Natural killer cell treated with Interleukin-12 subunit alpha and Interleukin-12 subunit beta and Interleukin-15 and Interleukin-18, amount 100 ng/mL, for 72 hours (primary cell): ENCODE measurements around the gene C1orf21. TPM values are rescaled to one million over a fixed set of nuclear protein-coding genes. Genes with fewer than 3 reads are reported as not detected.

Source experiments
- ATAC-seq, 2 donors: fragments of 150-1000 bp; cut with Tn5 transposase in 1 of 2; sonication (Bioruptor Pico), chemical (Tn5 transposase) in 1 of 2; 2 replicates each; pipeline ENCODE4 v1.10.0; 2021
- DNase-seq: peaks from one replicate; pipeline ENCODE4 v3.0.0; 2022; ENCODE audit warnings: low spot score
- H3K27ac Mint-ChIP-seq, 2 donors: 1 replicate in 1 of 2; 2 replicates in 1 of 2; pipeline ENCODE4 v1.8.0; 2022; ENCODE audit warnings: mixed read lengths in 2 of 2, mild to moderate bottlenecking in 1 of 2, moderate library complexity in 1 of 2
- H3K27me3 Mint-ChIP-seq, 2 donors: 1 replicate in 1 of 2; 2 replicates in 1 of 2; pipeline ENCODE4 v1.8.0; 2022; ENCODE audit warnings: mixed read lengths in 2 of 2
- H3K36me3 Mint-ChIP-seq: one replicate; pipeline ENCODE4 v1.8.0; 2022; ENCODE audit warnings: mixed read lengths
- H3K4me1 Mint-ChIP-seq, 2 donors: 1 replicate in 1 of 2; 2 replicates in 1 of 2; pipeline ENCODE4 v1.8.0; 2022; ENCODE audit warnings: low read depth in 2 of 2, mixed read lengths in 2 of 2, mild to moderate bottlenecking in 1 of 2
- H3K4me3 Mint-ChIP-seq: one replicate; pipeline ENCODE4 v1.8.0; 2022; ENCODE audit warnings: mixed read lengths
- H3K9me3 Mint-ChIP-seq: 2 replicates; pipeline ENCODE4 v1.8.0; 2022; ENCODE audit warnings: mixed read lengths
- total RNA-seq, 2 donors: library from RNA; stranded (reverse); gene quantifications; one replicate each; pipeline ENCODE4 v1.2.3, GENCODE V29; 2022

C1orf21 gene
- total RNA-seq, 2 donors from 2014 or later: 18.0 to 28.3 TPM

DNA sequence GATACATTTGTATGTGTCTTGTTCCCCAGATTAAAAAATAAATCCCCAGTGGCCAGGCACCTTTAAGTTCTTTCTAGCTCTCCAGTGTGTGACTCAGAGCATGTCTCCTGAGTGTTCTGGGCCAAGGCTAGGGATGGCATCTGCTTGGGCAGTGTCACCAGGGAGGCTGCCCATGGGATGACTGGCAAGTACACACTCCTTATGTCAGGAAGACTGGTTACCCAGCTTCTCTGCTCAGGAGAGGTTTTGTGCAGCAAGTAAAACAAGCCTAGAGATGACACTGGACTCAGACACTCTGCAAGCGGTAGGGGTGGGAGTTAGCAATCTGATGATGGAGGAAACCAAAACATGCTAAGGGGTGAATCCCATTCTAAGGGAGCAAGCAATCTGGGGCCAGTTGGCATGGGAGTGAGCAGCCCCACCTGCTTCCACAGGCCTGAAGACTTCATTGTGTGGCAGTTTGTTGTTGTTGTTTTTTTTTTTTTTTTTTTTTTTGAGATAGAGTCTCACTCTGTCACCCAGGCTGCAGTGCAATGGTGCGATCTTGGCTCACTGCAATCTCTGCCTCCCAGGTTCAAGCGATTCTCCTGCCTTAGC lies 230.7 kb downstream of the C1orf21 start:
- DNase-seq (no peak), ATAC-seq (no peak)
- H3K36me3 Mint-ChIP-seq: peaks cover 7% of the 10 kb centered on the region
- no peak overlapping the region for H3K27ac Mint-ChIP-seq
- H3K27me3 Mint-ChIP-seq: no peaks in the 10 kb centered on the region
- no peaks in the 10 kb centered on the region for H3K9me3 Mint-ChIP-seq
- no peak overlapping the region for H3K4me3 Mint-ChIP-seq
- H3K4me1 Mint-ChIP-seq: peaks cover 12 to 13% of the 10 kb centered on the region in 2 donors

DNA sequence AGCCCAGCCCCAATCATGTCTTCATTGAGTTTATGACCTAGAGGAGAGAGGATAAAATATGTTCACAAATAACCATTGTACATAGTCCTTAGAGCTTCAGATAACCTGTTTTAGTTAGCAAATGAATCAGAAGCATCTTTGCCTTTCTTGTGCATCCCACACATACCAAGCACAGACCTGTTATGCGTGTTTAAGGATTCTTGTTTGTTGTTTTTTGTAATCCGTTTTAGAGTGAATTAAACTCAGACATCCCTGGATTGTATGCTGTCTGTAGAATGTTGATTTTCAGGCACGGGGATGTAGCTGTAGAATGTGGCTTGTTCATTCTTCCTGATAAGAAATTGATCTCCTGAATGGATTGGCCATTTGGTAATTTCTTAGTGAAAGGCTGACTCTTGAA lies 232.0 kb downstream of the C1orf21 start:
- no peaks in the 10 kb centered on the region for H3K9me3 Mint-ChIP-seq
- peaks cover 7% of the 10 kb centered on the region for H3K36me3 Mint-ChIP-seq
- DNase-seq: no peak
- H3K4me1 Mint-ChIP-seq: peaks cover 12 to 13% of the 10 kb centered on the region in 2 donors
- H3K27ac Mint-ChIP-seq: no peak overlapping the region
- no peak for ATAC-seq
- no peaks in the 10 kb centered on the region for H3K27me3 Mint-ChIP-seq
- H3K4me3 Mint-ChIP-seq: no peak overlapping the region

DNA sequence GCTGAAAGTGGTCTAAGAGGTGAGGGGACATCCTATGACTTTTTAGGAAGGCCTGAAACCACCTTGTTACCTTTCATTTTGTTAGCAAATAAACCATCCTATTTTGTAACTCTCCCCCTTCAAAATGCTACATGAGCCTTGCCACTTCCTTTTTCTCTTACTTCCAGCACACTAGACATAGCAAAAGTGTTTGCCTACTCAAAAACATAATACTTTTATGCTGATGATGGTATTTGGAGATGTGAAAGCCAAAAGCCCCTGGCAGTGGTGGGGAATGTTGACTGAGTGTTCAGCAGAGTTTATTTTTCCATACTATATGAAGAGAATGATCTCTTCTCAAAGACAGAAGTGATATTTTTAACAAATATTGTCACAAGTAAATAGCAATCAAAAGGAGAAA lies 233.6 kb downstream of the C1orf21 start:
- H3K4me3 Mint-ChIP-seq: no peak overlapping the region
- ATAC-seq (no peak), DNase-seq (no peak)
- no peaks in the 10 kb centered on the region for H3K27me3 Mint-ChIP-seq
- H3K4me1 Mint-ChIP-seq: peaks cover 8 to 9% of the 10 kb centered on the region in 2 donors
- no peak overlapping the region for H3K27ac Mint-ChIP-seq
- H3K36me3 Mint-ChIP-seq: peaks cover 7% of the 10 kb centered on the region
- no peaks in the 10 kb centered on the region for H3K9me3 Mint-ChIP-seq

DNA sequence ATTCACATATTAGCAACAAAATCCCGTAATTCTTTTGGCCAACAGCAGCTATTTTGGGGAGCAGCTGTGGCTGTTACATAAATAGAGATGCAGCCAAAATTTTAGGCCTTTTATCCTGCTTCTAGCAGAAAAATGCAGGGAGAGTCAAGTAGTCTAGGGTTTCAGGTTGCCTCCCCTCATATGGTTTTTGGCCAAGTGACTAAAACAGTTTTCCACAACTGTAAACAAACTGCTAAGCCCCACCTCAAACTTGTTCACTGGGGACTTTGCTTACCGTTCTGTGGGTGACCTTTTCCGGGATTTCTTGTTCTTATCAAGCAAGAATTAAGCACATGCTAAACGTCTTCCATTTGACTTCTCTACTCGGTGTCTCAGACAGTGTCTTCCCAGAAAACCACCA lies 234.4 kb downstream of the C1orf21 start:
- H3K4me3 Mint-ChIP-seq: no peak overlapping the region
- no peak for ATAC-seq

DNA sequence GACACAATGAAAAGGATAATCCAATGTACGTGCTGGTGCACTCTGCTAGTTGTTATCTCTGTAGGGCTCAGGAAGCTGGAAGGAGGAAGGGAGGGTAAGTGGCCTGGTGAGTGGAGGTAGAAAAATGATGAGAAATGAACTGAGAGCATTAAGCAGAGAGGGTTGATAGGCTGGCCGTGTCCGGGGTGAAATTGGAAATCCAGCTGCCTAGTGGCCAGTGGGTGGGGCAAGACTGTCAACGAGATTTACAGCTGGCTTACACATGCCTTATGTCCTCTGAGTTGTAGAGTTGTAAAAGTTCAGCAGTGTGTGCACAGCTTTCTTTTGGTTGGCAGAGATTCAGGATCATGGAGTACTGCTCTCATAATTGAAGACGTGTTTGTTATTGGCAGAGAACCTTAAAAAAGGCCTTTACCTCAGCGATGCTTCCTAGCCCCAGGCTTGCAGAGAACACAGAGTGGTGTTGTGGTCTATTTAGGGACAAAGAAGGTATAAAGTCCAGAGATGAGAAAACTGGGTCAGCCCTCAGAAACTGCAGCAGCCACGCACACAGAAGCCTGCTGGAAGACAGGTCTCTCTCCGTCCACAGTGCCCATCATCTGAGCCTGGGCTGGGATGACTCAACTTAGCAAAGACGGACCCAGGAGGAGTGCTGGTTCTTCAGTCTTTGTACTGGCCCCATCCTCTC lies 235.5 kb downstream of the C1orf21 start:
- no peak for DNase-seq
- Mint-ChIP-seq H3K36me3 (peaks cover 7% of the 10 kb centered on the region), H3K27me3 (no peaks in the 10 kb centered on the region), H3K4me3 (no peak overlapping the region), H3K4me1 (peaks cover 9 to 10% of the 10 kb centered on the region in 2 donors), H3K9me3 (no peaks in the 10 kb centered on the region), H3K27ac (no peak overlapping the region)
- ATAC-seq: no peak

More for the DNA sequence above, 234.4 kb downstream of the C1orf21 start:
- no peak overlapping the region for H3K27ac Mint-ChIP-seq
- H3K9me3 Mint-ChIP-seq: no peaks in the 10 kb centered on the region
- no peak for DNase-seq
- peaks cover 7% of the 10 kb centered on the region for H3K36me3 Mint-ChIP-seq
- peaks cover 9 to 11% of the 10 kb centered on the region in 2 donors for H3K4me1 Mint-ChIP-seq
- no peaks in the 10 kb centered on the region for H3K27me3 Mint-ChIP-seq

DNA sequence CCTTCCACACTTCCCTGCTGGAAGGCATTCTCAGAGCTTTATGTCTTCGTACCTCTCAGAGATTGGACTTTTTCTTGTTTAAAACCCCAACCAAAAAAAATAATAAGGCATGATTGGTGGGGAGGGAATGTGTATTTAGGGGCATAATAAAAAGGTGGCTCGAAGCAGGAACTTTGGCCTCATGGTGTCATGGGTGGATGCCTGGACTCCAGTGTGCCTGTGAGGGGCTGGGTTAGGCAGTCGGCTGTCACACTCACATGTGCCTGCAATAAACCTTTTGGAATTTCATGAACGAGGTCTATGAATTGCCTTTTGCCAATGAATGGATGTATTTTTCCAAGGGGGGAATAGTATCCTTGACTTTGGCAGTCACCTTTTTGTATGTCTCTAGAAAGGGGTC lies 236.6 kb downstream of the C1orf21 start:
- Mint-ChIP-seq H3K9me3 (no peaks in the 10 kb centered on the region), H3K27me3 (no peaks in the 10 kb centered on the region), H3K36me3 (peaks cover 7% of the 10 kb centered on the region), H3K27ac (no peak overlapping the region), H3K4me1 (peaks cover 7 to 9% of the 10 kb centered on the region in 2 donors), H3K4me3 (no peak overlapping the region)
- no peak for ATAC-seq
- DNase-seq: no peak

DNA sequence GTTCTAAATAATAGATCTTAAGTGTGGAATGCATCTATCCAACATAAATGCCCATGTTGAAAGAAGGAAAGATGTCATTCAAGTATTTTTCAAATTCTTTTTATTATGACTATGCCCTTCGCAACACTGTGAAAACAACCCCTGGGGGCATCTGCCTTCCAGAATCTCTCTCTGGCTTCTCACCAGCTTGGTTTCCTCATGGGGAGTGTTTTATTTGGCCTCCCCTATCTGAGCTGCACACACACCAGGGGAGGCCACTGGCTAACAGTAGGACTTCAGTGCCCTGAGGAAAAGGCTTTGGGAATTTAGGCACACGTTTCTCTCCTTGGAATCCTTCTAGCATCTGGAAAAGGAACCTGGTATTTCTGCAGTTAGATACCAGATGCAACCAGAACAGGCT lies 237.2 kb downstream of the C1orf21 start:
- no peak for DNase-seq
- Mint-ChIP-seq H3K36me3 (peaks cover 7% of the 10 kb centered on the region), H3K27ac (no peak overlapping the region), H3K4me3 (no peak overlapping the region), H3K4me1 (peaks cover 9 to 11% of the 10 kb centered on the region in 2 donors), H3K9me3 (no peaks in the 10 kb centered on the region), H3K27me3 (no peaks in the 10 kb centered on the region)
- no peak for ATAC-seq

DNA sequence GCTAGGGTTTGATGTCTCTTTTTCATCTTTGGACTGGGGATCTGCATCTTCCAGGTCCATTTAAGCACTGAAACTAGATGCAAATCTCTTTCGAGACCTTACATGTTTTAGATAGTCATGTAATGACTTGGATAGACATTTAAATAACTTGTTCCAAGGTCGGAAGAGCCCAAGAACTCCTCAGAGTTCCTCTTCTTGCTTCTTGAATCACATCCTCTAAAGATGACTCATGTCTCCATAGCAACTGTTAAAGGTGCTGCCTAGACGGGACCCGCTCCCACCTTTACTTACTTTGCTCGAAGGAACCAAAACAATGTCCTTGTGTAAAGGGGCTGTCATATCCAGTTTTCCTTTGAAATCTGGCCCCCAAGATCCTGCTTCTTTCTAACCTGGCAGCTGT lies 237.8 kb downstream of the C1orf21 start:
- no peaks in the 10 kb centered on the region for H3K9me3 Mint-ChIP-seq
- DNase-seq (no peak), ATAC-seq (no peak)
- H3K4me3 Mint-ChIP-seq: no peak overlapping the region
- no peaks in the 10 kb centered on the region for H3K27me3 Mint-ChIP-seq
- peak overlapping the region in 1 of 2 donors; percentile 34 for H3K27ac Mint-ChIP-seq
- peaks cover 7% of the 10 kb centered on the region for H3K36me3 Mint-ChIP-seq
- H3K4me1 Mint-ChIP-seq: peaks cover 14 to 16% of the 10 kb centered on the region in 2 donors

DNA sequence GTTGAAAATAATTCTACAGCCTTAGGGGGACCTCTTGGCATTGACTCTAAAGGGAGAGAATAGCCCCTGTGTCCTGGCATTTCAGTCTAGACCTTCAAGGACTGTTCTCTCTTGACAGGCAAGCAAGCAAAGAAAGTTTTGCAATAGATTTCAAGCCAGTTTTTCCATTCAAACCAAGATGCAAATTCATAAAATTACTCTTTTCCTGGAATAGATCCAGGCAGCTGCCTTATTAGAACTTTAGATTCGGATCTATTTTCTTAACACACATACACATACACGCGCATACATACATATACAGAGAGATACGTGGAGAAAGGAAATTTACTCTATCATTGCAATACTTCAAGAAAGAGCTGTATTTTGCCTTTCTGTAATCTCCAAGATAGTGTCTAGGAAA lies 238.4 kb downstream of the C1orf21 start:
- Mint-ChIP-seq H3K36me3 (peaks cover 7% of the 10 kb centered on the region), H3K4me1 (peaks cover 14 to 16% of the 10 kb centered on the region in 2 donors), H3K9me3 (no peaks in the 10 kb centered on the region), H3K27me3 (no peaks in the 10 kb centered on the region), H3K27ac (peak overlapping the region in 1 of 2 donors; percentile 34), H3K4me3 (no peak overlapping the region)
- DNase-seq (no peak), ATAC-seq (no peak)

DNA sequence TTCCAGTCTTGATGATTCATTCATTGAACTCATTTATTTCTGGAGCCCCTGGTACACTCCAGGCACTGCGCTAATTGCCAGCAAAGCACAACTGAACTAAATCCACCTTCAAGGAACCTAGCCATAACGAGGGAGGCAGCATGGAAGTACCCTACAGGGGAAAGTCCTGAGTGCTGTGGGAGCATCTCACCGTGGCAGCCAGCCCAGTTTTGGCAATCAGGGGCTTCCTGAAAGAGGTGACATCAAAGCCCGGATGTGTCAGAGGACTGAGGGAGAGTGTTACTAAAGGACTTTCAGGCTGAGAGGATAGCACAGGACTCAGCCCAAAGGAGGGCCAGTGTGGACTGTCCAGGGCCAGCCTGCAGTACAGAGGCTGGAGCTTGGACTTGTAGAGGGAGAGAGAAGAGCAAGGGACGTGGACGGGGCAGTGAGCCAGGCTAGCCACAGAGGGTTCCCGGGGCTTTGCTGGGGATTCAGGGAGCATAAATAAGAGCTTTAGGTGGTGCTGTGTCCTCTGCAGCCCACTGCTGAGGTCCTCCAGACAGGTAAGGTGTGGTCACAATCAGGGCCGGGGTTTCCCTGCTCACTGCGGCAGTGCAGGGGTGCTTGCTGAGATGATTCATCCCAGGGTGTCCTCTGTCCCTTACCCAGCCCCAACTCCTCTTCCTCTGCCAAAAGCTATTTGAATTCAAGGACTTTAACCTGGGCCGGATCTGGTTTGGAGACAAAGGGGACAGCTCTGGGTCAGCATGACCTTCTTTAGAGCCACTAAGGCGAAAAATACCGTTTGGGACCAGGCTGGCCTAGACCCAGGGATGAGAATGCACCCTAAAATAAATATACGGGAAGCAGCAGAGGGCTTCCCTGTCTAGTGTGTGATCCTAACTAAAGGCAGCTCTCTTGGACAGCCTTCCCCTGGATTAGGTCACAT lies 239.5 kb downstream of the C1orf21 start:
- no peak for DNase-seq
- Mint-ChIP-seq H3K4me1 (peaks cover 16 to 17% of the 10 kb centered on the region in 2 donors), H3K27ac (no peak overlapping the region), H3K27me3 (no peaks in the 10 kb centered on the region), H3K9me3 (no peaks in the 10 kb centered on the region), H3K36me3 (peaks cover 7% of the 10 kb centered on the region), H3K4me3 (no peak overlapping the region)
- peak in 1 of 2 donors; percentile 46 for ATAC-seq

DNA sequence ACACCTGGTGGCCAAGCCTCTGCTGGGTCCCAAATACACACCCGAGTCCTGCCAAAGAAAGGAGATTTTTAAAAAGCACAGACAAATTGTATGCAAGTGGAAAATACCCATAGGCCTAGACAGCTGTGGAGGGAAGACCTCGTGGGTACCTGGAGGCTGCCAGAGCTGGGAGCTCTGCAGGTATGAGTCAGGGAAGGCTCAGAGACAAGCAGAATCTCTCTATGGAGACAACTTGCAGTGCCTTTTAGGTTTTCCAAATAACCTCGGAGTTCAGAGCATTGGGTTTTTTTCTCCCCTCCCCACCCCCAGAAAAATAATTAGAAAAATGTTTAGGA lies 240.1 kb downstream of the C1orf21 start:
- Mint-ChIP-seq H3K4me1 (peaks cover 10 to 14% of the 10 kb centered on the region in 2 donors), H3K9me3 (no peaks in the 10 kb centered on the region), H3K36me3 (peaks cover 1% of the 10 kb centered on the region), H3K27me3 (no peaks in the 10 kb centered on the region), H3K4me3 (no peak overlapping the region), H3K27ac (no peak overlapping the region)
- ATAC-seq (no peak), DNase-seq (no peak)

DNA sequence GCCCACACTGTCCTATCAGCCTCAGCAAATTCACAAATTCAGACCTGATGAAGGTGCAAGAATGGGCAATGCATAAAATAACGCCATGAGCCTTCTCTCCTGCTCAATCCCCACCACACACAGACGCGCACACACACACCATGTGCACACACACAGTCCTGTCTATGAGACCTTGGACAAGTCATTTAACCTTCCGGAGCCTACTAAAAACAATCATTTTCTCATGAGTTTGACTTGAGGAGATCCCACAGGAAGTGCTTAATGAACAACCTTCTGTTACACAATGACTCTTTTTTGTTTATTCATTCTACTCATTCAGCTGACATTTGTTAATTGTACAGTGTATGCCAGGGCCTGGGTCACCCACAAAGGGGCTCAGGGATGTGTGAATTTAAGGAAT lies 242.4 kb downstream of the C1orf21 start:
- Mint-ChIP-seq H3K4me3 (no peak overlapping the region), H3K9me3 (no peaks in the 10 kb centered on the region), H3K27me3 (no peaks in the 10 kb centered on the region), H3K27ac (peak overlapping the region in 1 of 2 donors; percentile 37), H3K4me1 (peaks cover 7 to 14% of the 10 kb centered on the region in 2 donors), H3K36me3 (no peaks in the 10 kb centered on the region)
- DNase-seq (no peak), ATAC-seq (peak in 1 of 2 donors; percentile 68)

DNA sequence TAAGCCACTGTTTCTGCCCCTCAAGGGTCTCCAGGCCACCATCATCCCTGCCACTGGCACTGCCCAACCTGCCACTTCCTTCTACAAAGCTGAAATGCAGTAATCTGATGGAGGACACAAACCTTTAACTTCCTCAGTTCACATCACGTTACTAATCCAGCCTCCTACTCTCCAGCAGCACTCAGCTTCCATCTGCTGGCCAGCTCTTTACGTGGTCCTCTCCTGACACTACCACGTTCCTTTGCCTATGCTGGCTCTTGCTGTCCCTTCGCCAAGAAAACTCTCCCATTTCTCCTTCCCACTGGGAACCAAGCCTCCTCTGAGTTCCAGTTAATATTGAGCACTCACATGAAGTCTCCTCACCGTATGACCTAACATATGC lies 243.8 kb downstream of the C1orf21 start:
- ATAC-seq: no peak
- Mint-ChIP-seq H3K9me3 (no peaks in the 10 kb centered on the region), H3K36me3 (no peaks in the 10 kb centered on the region), H3K4me1 (peaks cover 7 to 14% of the 10 kb centered on the region in 2 donors), H3K4me3 (no peak overlapping the region), H3K27me3 (no peaks in the 10 kb centered on the region), H3K27ac (no peak overlapping the region)
- DNase-seq: no peak
